ENCODE data around the gene PRRX2.

- TF ChIP-seq CTCF (conservative IDR thresholded peaks at IDR 0.05; ENCODE audit: low read depth in 2 of 2), result no peak
- TF ChIP-seq ZNF331 (CRISPR knock-in tag; IDR thresholded peaks at IDR 0.05; ENCODE audit: low read depth), result no peak
- TF ChIP-seq POLR2AphosphoS5 (IDR thresholded peaks at IDR 0.05; ENCODE audit: low read depth), result no peak
- TF ChIP-seq EZH2 (IDR thresholded peaks at IDR 0.05; ENCODE audit: low read depth, unreplicated experiment), result no peak
- no peak for TF ChIP-seq NANOG (IDR thresholded peaks at IDR 0.05; ENCODE audit: borderline replicate concordance)
- TF ChIP-seq CREB1 (CRISPR knock-in tag; IDR thresholded peaks at IDR 0.05; ENCODE audit: low read depth), result no peak
- TF ChIP-seq JUNB (IDR thresholded peaks at IDR 0.05; ENCODE audit: unreplicated experiment), result no peak
- TF ChIP-seq, protein P1, sequence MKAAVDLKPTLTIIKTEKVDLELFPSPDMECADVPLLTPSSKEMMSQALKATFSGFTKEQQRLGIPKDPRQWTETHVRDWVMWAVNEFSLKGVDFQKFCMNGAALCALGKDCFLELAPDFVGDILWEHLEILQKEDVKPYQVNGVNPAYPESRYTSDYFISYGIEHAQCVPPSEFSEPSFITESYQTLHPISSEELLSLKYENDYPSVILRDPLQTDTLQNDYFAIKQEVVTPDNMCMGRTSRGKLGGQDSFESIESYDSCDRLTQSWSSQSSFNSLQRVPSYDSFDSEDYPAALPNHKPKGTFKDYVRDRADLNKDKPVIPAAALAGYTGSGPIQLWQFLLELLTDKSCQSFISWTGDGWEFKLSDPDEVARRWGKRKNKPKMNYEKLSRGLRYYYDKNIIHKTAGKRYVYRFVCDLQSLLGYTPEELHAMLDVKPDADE (IDR thresholded peaks at IDR 0.05), result no peak
- TF ChIP-seq, protein P2, sequence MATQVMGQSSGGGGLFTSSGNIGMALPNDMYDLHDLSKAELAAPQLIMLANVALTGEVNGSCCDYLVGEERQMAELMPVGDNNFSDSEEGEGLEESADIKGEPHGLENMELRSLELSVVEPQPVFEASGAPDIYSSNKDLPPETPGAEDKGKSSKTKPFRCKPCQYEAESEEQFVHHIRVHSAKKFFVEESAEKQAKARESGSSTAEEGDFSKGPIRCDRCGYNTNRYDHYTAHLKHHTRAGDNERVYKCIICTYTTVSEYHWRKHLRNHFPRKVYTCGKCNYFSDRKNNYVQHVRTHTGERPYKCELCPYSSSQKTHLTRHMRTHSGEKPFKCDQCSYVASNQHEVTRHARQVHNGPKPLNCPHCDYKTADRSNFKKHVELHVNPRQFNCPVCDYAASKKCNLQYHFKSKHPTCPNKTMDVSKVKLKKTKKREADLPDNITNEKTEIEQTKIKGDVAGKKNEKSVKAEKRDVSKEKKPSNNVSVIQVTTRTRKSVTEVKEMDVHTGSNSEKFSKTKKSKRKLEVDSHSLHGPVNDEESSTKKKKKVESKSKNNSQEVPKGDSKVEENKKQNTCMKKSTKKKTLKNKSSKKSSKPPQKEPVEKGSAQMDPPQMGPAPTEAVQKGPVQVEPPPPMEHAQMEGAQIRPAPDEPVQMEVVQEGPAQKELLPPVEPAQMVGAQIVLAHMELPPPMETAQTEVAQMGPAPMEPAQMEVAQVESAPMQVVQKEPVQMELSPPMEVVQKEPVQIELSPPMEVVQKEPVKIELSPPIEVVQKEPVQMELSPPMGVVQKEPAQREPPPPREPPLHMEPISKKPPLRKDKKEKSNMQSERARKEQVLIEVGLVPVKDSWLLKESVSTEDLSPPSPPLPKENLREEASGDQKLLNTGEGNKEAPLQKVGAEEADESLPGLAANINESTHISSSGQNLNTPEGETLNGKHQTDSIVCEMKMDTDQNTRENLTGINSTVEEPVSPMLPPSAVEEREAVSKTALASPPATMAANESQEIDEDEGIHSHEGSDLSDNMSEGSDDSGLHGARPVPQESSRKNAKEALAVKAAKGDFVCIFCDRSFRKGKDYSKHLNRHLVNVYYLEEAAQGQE (IDR thresholded peaks at IDR 0.05; ENCODE audit: unreplicated experiment), result no peak
- no peak for TF ChIP-seq EZH2phosphoT487 (IDR thresholded peaks at IDR 0.05; ENCODE audit: unreplicated experiment)
- TF ChIP-seq, protein P3, sequence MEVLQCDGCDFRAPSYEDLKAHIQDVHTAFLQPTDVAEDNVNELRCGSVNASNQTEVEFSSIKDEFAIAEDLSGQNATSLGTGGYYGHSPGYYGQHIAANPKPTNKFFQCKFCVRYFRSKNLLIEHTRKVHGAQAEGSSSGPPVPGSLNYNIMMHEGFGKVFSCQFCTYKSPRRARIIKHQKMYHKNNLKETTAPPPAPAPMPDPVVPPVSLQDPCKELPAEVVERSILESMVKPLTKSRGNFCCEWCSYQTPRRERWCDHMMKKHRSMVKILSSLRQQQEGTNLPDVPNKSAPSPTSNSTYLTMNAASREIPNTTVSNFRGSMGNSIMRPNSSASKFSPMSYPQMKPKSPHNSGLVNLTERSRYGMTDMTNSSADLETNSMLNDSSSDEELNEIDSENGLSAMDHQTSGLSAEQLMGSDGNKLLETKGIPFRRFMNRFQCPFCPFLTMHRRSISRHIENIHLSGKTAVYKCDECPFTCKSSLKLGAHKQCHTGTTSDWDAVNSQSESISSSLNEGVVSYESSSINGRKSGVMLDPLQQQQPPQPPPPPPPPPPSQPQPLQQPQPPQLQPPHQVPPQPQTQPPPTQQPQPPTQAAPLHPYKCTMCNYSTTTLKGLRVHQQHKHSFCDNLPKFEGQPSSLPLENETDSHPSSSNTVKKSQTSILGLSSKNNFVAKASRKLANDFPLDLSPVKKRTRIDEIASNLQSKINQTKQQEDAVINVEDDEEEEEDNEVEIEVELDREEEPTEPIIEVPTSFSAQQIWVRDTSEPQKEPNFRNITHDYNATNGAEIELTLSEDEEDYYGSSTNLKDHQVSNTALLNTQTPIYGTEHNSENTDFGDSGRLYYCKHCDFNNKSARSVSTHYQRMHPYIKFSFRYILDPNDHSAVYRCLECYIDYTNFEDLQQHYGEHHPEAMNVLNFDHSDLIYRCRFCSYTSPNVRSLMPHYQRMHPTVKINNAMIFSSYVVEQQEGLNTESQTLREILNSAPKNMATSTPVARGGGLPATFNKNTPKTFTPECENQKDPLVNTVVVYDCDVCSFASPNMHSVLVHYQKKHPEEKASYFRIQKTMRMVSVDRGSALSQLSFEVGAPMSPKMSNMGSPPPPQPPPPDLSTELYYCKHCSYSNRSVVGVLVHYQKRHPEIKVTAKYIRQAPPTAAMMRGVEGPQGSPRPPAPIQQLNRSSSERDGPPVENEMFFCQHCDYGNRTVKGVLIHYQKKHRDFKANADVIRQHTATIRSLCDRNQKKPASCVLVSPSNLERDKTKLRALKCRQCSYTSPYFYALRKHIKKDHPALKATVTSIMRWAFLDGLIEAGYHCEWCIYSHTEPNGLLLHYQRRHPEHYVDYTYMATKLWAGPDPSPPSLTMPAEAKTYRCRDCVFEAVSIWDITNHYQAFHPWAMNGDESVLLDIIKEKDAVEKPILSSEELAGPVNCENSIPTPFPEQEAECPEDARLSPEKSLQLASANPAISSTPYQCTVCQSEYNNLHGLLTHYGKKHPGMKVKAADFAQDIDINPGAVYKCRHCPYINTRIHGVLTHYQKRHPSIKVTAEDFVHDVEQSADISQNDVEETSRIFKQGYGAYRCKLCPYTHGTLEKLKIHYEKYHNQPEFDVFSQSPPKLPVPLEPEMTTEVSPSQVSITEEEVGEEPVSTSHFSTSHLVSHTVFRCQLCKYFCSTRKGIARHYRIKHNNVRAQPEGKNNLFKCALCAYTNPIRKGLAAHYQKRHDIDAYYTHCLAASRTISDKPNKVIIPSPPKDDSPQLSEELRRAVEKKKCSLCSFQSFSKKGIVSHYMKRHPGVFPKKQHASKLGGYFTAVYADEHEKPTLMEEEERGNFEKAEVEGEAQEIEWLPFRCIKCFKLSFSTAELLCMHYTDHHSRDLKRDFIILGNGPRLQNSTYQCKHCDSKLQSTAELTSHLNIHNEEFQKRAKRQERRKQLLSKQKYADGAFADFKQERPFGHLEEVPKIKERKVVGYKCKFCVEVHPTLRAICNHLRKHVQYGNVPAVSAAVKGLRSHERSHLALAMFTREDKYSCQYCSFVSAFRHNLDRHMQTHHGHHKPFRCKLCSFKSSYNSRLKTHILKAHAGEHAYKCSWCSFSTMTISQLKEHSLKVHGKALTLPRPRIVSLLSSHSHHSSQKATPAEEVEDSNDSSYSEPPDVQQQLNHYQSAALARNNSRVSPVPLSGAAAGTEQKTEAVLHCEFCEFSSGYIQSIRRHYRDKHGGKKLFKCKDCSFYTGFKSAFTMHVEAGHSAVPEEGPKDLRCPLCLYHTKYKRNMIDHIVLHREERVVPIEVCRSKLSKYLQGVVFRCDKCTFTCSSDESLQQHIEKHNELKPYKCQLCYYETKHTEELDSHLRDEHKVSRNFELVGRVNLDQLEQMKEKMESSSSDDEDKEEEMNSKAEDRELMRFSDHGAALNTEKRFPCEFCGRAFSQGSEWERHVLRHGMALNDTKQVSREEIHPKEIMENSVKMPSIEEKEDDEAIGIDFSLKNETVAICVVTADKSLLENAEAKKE (CRISPR knock-in tag; IDR thresholded peaks at IDR 0.05), result no peak
- TF ChIP-seq ZNF114 (CRISPR knock-in tag; IDR thresholded peaks at IDR 0.05), result no peak
- no peak for TF ChIP-seq STAT1 (IDR thresholded peaks at IDR 0.05; ENCODE audit: unreplicated experiment)
These were observed 66.7 kb downstream of the PRRX2 start for GRCh38 chr9:129732100-129732499.

Data from GM23338 (cell line).